Esophagus squamous epithelium (tissue), 5 donors: Measurements from ENCODE around the gene ZNF606. TPM values are rescaled to one million over a fixed set of nuclear protein-coding genes. Genes with fewer than 3 reads are reported as not detected.

ENCODE experiments used
- DNase-seq: peaks from one replicate; lab custom pipeline; 2025; lab: John Stamatoyannopoulos, UW
- H3K27ac ChIP-seq, 4 donors: fragments of 200-600 bp; sonication (generic); one replicate each; pipeline ENCODE4 v1.5.1; 2016 to 2019; ENCODE audit warnings: mild to moderate bottlenecking in 1 of 4
- H3K27me3 ChIP-seq, 4 donors: fragments of 200-600 bp; sonication (generic); 1 replicate in 3 of 4; 2 replicates in 1 of 4; pipeline versions ENCODE4 v1.5.1 to v1.6.0; 2017 to 2021; ENCODE audit warnings: antibody characterized with exemption in 1 of 4
- H3K36me3 ChIP-seq, 3 donors: fragments of 200-600 bp; sonication (generic); one replicate each; pipeline ENCODE4 v1.5.1; 2016 to 2019
- H3K4me1 ChIP-seq, 3 donors: fragments of 200-600 bp; sonication (generic); one replicate each; pipeline ENCODE4 v1.5.1; 2017 to 2019
- H3K4me3 ChIP-seq, 4 donors: fragments of 200-600 bp; sonication (generic); 1 replicate in 3 of 4; 2 replicates in 1 of 4; pipeline ENCODE4 v1.5.1; 2016 to 2019; ENCODE audit warnings: mild to moderate bottlenecking in 2 of 4, moderate library complexity in 1 of 4
- H3K9me3 ChIP-seq, 3 donors: fragments of 200-600 bp; sonication (generic); one replicate each; pipeline ENCODE4 v1.5.1; 2016 to 2019
- CTCF ChIP-seq, 6 experiments: fragments of 450-650 bp in 4 of 6; fragments of 200-600 bp in 2 of 6; sonication (generic) in 2 of 6; IDR thresholded peaks; one replicate each; pipeline ENCODE4 v1.5.1; 2016 to 2019; ENCODE audit warnings: antibody characterized with exemption in 6 of 6, mild to moderate bottlenecking in 4 of 6, moderate library complexity in 4 of 6
- POLR2A ChIP-seq, 4 donors: fragments of 450-650 bp; IDR thresholded peaks; one replicate each; pipeline ENCODE4 v1.6.1; 2017; ENCODE audit warnings: antibody characterized with exemption in 4 of 4, mild to moderate bottlenecking in 4 of 4, moderate library complexity in 3 of 4
- WGBS, 2 donors: methylation state at CpG; one replicate each; pipeline ENCODE4 v1.1.5; 2018; 5-methylcytosine and 5-hydroxymethylcytosine counted together
- intact Hi-C: fragments of 100-400 bp; cut with DNase I; formaldehyde crosslinking; loops from one replicate; pipeline ENCODE4 v1.15.0; 2022
- total RNA-seq, 4 donors: library from RNA; depleted of rRNA; stranded (reverse); fragments of >200 nt; gene quantifications; one replicate each; pipeline ENCODE4 v1.1.0, GENCODE V29; 2016
- donor health status: DM: yes; HTN: yes; CAD: no.

ZNF606 gene
- total RNA-seq, 4 donors from 2014 or later = 7.2 to 13.0 (median 8.1) TPM

- H3K9me3 ChIP-seq = peaks cover 0 to 47% (median 11%) of the 10 kb centered on the region in 3 donors
- TF ChIP-seq CTCF (IDR thresholded peaks at IDR 0.05) = no peak
- no peak for TF ChIP-seq POLR2A (IDR thresholded peaks at IDR 0.05)
- peaks cover 6 to 21% (median 9%) of the 10 kb centered on the region in 3 donors for H3K4me1 ChIP-seq
- 91% methylated on average over 7 of the region's 12 CpGs for WGBS, 2 donors
- no peak overlapping the region for H3K27ac ChIP-seq
- peaks cover 0 to 8% (median 0%) of the 10 kb centered on the region in 3 donors for H3K36me3 ChIP-seq
- intact Hi-C loops = no loop called here
- no peak for DNase-seq
- no peak overlapping the region for H3K4me3 ChIP-seq
- H3K27me3 ChIP-seq = no peaks in the 10 kb centered on the region
Observed at GRCh38 chr19:57949702-57950101, 52.9 kb downstream of the ZNF606 start.

GRCh38 chr19:57949296-57949695, 53.3 kb downstream of the ZNF606 start:
- DNase-seq = no peak
- no peak for TF ChIP-seq CTCF (IDR thresholded peaks at IDR 0.05)
- no peak for TF ChIP-seq POLR2A (IDR thresholded peaks at IDR 0.05)
- intact Hi-C loops = no loop called here
- WGBS, 2 donors = 88 to 95% methylated on average over 5 to 9 of the region's 24 CpGs
- Histone ChIP-seq H3K4me1 (peaks cover 6 to 21% (median 9%) of the 10 kb centered on the region in 3 donors), H3K9me3 (peaks cover 0 to 47% (median 15%) of the 10 kb centered on the region in 3 donors), H3K4me3 (no peak overlapping the region), H3K27me3 (no peaks in the 10 kb centered on the region), H3K36me3 (peaks cover 0 to 12% (median 2%) of the 10 kb centered on the region in 3 donors), H3K27ac (no peak overlapping the region)

GRCh38 chr19:57947419-57948134, 55.0 kb downstream of the ZNF606 start, which contains the start of gene ZNF256:
ZNF256 (minus strand) TSS chr19:57947706; CDS start chr19:57947474, 232 bp downstream.
- Histone ChIP-seq H3K4me1 (peaks cover 6 to 21% (median 9%) of the 10 kb centered on the region in 3 donors), H3K27me3 (no peaks in the 10 kb centered on the region), H3K4me3 (peak within 1 kb of the TSS; percentile 78 to 99 (median 87)), H3K27ac (peak within 1 kb of the TSS; percentile 78 to 90 (median 87)), H3K36me3 (peaks cover 2 to 29% (median 20%) of the 10 kb centered on the region in 3 donors), H3K9me3 (peaks cover 0 to 49% (median 23%) of the 10 kb centered on the region in 3 donors)
- DNase-seq = peak; percentile 60
- TF ChIP-seq CTCF (IDR thresholded peaks at IDR 0.05) = peak; percentile 40 to 82 (median 59)
- TF ChIP-seq POLR2A (IDR thresholded peaks at IDR 0.05) = peak in 1 of 4 donors; percentile 12
- intact Hi-C loops = no loop called here
- 20 to 39% methylated on average over 11 to 15 of the region's 54 CpGs for WGBS, 2 donors

GRCh38 chr19:57947088-57947418, 55.6 kb downstream of the ZNF606 start:
- DNase-seq = no peak
- TF ChIP-seq POLR2A (IDR thresholded peaks at IDR 0.05) (no peak), CTCF (IDR thresholded peaks at IDR 0.05) (no peak)
- peaks cover 0 to 54% (median 29%) of the 10 kb centered on the region in 3 donors for H3K9me3 ChIP-seq
- H3K27ac ChIP-seq = peak overlapping the region; percentile 78 to 90 (median 87)
- H3K27me3 ChIP-seq = no peaks in the 10 kb centered on the region
- WGBS, 2 donors = 0% methylated on average over 1 of the region's 18 CpGs
- peaks cover 7 to 35% (median 25%) of the 10 kb centered on the region in 3 donors for H3K36me3 ChIP-seq
- intact Hi-C loops = no loop called here
- H3K4me1 ChIP-seq = peaks cover 6 to 21% (median 9%) of the 10 kb centered on the region in 3 donors
- H3K4me3 ChIP-seq = peak overlapping the region; percentile 78 to 99 (median 87)

GRCh38 chr19:57946316-57946715, 56.3 kb downstream of the ZNF606 start:
- intact Hi-C loops = no loop called here
- H3K4me1 ChIP-seq = peaks cover 6 to 21% (median 9%) of the 10 kb centered on the region in 3 donors
- peaks cover 0 to 62% (median 36%) of the 10 kb centered on the region in 3 donors for H3K9me3 ChIP-seq
- no peak overlapping the region for H3K27ac ChIP-seq
- H3K36me3 ChIP-seq = peaks cover 14 to 42% (median 30%) of the 10 kb centered on the region in 3 donors
- H3K27me3 ChIP-seq = no peaks in the 10 kb centered on the region
- TF ChIP-seq POLR2A (IDR thresholded peaks at IDR 0.05) = no peak
- TF ChIP-seq CTCF (IDR thresholded peaks at IDR 0.05) = no peak
- DNase-seq = no peak
- H3K4me3 ChIP-seq = peak overlapping the region in 3 of 4 donors; percentile 78 to 99 (median 79)
- WGBS, 2 donors = 65 to 70% methylated on average over 2 of the region's 2 CpGs
